ENCODE results near the gene SORCS2.

The SORCS2 gene

DNA sequence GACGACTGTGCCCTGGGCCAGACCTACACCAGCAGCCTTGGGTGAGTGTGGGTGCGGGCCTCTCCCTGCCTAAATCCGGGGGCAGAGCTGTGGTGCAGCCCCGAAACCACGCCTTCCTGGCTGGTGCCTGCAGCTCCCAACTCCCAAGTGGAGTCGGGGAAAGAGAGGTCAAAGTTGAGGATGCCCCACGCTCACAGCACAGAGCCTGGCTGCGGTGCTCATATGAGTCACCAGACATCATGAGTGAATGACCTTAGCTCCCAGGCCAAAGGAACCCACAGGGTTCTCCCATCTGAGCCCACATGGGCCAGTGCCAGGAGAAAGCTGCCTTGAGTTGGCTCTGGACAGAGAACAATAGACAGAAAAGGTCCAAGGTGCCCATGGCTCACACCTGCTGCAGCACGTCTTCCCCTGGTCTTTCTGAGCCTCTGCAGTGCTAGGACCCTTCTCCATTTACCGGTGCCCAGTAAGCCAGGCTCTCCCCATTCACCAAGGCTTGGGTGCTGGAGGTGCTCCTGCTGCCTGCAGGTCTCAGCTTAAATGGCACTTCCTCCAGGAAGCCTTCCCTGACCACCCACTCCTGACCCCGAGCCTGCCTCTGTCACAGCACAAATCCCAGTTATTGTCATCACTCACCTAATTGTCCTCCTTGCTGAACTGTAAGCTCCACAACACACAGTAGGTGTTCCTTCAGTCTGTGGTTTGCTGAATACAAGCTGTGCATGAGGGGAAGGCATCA is 523.1 kb downstream of the SORCS2 start:
- peaks cover 19% of the 10 kb centered on the region for H3K27me3 ChIP-seq (ENCODE audit: insufficient read depth, low read length)
- H3K36me3 ChIP-seq (ENCODE audit: insufficient read depth, low read length), result no peaks in the 10 kb centered on the region
- no peak overlapping the region for H3K4me3 ChIP-seq (ENCODE audit: low read length)
- no peaks in the 10 kb centered on the region for H3K4me1 ChIP-seq (ENCODE audit: insufficient read depth, low read length)
- no peaks in the 10 kb centered on the region for H3K9me3 ChIP-seq (ENCODE audit: low read length)
- no peak overlapping the region for H2AFZ ChIP-seq (ENCODE audit: low read depth, low read length)

DNA sequence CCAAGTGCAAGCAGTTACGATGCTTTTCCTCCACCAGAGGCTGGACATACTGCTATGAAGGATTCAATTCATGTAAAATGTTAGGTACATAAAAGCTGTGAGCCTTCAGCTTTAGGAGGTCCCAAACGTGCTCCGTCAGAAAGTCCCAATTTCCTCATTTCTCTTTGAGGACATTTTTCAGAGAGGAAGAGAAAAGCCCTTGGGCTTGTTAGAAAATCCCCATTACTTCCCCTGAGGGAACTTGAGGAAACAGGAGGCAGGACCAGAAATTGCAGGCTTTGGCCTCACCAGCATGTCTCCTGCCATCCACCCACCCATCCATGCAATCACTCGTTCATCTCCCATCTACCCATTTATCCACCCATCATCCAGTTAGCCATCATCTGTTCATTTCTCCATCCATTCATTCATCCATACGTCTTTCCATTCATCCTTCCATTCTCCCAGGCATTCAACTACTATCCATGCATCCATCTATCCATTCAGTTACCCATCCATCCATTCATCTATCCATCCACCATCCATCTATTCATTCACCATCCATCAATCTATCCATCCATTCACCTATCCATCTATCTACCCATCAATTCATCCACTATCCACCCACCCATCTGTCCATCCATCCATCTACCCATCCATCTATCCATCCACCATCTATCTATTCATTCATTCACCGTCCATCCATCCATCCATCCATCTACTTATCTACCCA is 523.8 kb downstream of the SORCS2 start:
- H3K4me1 ChIP-seq (ENCODE audit: insufficient read depth, low read length), result no peaks in the 10 kb centered on the region
- no peaks in the 10 kb centered on the region for H3K36me3 ChIP-seq (ENCODE audit: insufficient read depth, low read length)
- no peak overlapping the region for H3K4me3 ChIP-seq (ENCODE audit: low read length)
- no peak overlapping the region for H2AFZ ChIP-seq (ENCODE audit: low read depth, low read length)
- H3K27me3 ChIP-seq (ENCODE audit: insufficient read depth, low read length), result peaks cover 20% of the 10 kb centered on the region
- no peaks in the 10 kb centered on the region for H3K9me3 ChIP-seq (ENCODE audit: low read length)

DNA sequence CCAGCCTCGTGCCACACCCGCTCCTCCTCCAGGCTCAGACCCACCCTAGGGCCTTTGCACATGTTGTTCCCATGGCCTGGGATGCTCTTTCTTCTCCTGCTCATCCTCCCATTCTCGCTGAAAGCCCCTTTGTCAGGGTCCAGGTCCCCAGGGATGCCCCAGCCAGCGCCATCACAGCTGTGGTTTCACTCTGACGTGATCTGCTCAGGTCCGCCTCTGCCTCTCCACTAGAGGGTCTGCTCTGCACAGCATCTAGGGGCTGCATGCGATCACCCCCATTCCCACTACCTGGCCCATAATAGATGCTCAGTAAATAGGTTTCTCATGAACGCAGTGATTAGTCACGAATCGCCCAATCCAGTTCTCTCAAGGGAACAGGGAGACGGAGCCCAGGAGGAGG is 524.8 kb downstream of the SORCS2 start:
- no peaks in the 10 kb centered on the region for H3K36me3 ChIP-seq (ENCODE audit: insufficient read depth, low read length)
- no peak overlapping the region for H2AFZ ChIP-seq (ENCODE audit: low read depth, low read length)
- H3K4me3 ChIP-seq (ENCODE audit: low read length), result no peak overlapping the region
- H3K4me1 ChIP-seq (ENCODE audit: insufficient read depth, low read length), result no peaks in the 10 kb centered on the region
- H3K27me3 ChIP-seq (ENCODE audit: insufficient read depth, low read length), result peaks cover 20% of the 10 kb centered on the region
- H3K9me3 ChIP-seq (ENCODE audit: low read length), result no peaks in the 10 kb centered on the region

DNA sequence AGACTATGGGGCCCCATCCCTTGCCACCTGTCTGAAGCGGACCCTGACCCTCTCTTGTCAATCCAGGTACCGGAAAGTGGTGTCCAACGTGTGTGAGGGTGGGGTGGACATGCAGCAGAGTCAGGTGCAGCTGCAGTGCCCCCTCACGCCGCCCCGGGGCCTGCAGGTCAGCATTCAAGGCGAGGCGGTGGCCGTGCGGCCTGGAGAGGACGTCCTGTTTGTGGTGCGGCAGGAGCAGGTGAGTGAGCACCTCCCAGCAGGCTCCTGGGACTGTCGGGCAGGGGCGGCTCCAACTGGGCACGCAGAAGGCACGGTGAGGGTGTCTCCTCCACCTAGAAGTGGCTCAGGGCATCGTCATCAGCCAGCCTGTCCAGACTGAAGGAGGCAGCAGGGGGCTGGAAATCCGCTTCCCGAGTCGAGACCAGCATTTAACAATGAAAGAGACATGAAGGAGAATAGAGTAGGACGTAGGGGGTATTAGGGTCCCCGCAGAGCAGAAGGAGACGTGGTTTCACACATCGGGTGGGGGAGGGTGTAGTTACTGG is 525.7 kb downstream of the SORCS2 start:
- no peak overlapping the region for H3K4me3 ChIP-seq (ENCODE audit: low read length)
- no peak overlapping the region for H2AFZ ChIP-seq (ENCODE audit: low read depth, low read length)
- H3K4me1 ChIP-seq (ENCODE audit: insufficient read depth, low read length), result no peaks in the 10 kb centered on the region
- H3K9me3 ChIP-seq (ENCODE audit: low read length), result no peaks in the 10 kb centered on the region
- no peaks in the 10 kb centered on the region for H3K36me3 ChIP-seq (ENCODE audit: insufficient read depth, low read length)
- peaks cover 20% of the 10 kb centered on the region for H3K27me3 ChIP-seq (ENCODE audit: insufficient read depth, low read length)

DNA sequence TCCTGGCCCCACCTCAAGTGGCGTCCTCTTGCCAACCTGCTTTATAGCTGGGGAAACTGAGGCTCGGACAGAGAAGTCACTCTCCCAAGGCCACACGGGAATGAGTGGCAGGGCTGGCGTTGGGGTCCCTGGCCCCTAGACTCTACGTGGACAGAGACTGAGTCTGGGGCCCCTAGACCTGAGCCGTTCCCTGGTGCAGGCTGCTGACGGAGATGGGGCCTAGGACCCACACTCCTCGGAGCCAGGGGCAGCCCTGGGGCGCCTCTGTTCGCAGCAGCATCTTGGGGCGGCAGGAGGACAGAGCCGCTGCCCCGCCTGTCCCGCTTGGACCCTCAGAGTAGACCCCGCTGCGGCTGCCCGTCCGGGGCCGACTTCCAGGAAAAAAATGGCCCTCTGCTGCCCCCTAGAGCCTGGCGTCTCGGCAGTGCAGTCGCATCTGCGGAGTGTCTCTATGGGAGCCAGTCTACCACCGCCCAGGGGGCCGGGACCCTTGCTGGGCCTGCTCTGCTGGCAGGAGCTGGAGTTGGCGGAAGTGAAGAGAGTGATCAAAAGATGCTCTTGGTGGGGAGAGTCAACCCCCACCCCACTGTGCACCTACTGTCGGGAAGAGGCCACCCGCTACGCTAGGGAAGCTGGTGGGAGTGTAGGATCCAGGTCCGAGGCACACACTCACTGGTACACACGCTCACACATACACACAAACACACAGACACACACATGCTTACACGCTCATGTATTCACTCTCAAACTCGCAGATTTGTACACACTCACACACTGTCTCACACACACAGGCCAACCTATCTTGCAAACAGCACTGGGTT is 527.2 kb downstream of the SORCS2 start:
- Histone ChIP-seq H3K4me1 (ENCODE audit: insufficient read depth, low read length) (no peaks in the 10 kb centered on the region), H3K36me3 (ENCODE audit: insufficient read depth, low read length) (no peaks in the 10 kb centered on the region), H2AFZ (ENCODE audit: low read depth, low read length) (no peak overlapping the region), H3K9me3 (ENCODE audit: low read length) (no peaks in the 10 kb centered on the region), H3K4me3 (ENCODE audit: low read length) (no peak overlapping the region), H3K27me3 (ENCODE audit: insufficient read depth, low read length) (peaks cover 20% of the 10 kb centered on the region)

DNA sequence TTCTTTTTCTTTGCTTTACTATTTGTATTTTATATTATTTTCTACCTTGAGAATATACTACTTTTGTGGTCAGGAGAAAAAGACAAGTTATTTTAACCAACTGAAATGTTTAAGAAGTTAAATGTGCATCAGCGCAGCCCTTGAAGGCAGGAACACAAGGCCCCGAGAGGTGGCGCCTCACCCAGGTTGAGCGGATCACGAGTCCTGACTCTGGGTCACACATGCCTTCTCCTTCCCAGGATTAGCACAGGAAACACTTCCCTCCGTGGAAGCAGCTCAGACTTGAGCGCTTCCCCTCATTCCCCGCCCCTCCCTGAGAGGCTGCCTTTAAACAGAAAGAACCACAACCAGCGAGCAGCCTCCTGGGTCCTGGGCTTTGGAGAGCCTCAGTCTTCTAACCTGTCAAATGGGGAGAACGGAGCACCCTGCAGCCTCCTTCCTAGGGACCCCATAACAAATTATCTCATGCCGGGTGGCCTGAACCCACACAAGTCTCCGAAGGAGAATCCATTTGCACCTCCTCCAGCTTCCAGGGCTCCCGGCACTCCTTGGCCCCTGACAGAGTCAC is 529.7 kb downstream of the SORCS2 start:
- H3K9me3 ChIP-seq (ENCODE audit: low read length), result no peaks in the 10 kb centered on the region
- peaks cover 20% of the 10 kb centered on the region for H3K27me3 ChIP-seq (ENCODE audit: insufficient read depth, low read length)
- no peak overlapping the region for H2AFZ ChIP-seq (ENCODE audit: low read depth, low read length)
- H3K4me1 ChIP-seq (ENCODE audit: insufficient read depth, low read length), result no peaks in the 10 kb centered on the region
- no peaks in the 10 kb centered on the region for H3K36me3 ChIP-seq (ENCODE audit: insufficient read depth, low read length)
- H3K4me3 ChIP-seq (ENCODE audit: low read length), result no peak overlapping the region

DNA sequence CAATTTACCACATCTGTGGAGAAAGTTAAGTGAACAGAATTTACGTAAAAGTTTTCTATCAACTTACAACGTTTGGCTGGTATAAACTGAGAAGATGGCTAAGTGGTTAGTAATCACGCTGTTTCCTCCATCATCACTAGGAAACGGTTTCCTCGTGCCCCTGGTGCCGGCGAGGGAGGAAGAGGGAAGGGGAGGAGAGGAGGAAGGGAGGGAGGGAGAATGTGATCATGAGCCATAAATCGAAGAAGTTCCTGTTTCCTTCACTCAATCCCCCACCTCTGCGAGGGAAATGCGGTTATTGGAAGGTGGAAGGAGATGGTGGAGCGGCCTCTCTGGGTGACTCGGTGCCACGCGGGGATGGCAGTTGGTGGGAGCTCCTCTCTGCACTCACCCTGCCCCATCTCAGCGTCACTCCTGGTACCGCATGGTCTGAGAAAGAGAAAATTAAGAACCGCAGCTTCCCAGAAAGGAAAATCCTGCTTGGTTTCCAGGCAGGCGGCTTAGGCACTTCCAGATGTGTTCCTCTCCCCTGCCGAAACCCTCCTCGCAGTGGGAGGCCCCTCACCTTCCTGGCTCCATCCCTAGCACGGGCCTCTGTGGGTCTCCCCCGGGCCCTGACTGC is 530.5 kb downstream of the SORCS2 start:
- peaks cover 19% of the 10 kb centered on the region for H3K27me3 ChIP-seq (ENCODE audit: insufficient read depth, low read length)
- no peaks in the 10 kb centered on the region for H3K4me1 ChIP-seq (ENCODE audit: insufficient read depth, low read length)
- H2AFZ ChIP-seq (ENCODE audit: low read depth, low read length), result no peak overlapping the region
- H3K36me3 ChIP-seq (ENCODE audit: insufficient read depth, low read length), result no peaks in the 10 kb centered on the region
- no peak overlapping the region for H3K4me3 ChIP-seq (ENCODE audit: low read length)
- H3K9me3 ChIP-seq (ENCODE audit: low read length), result no peaks in the 10 kb centered on the region

DNA sequence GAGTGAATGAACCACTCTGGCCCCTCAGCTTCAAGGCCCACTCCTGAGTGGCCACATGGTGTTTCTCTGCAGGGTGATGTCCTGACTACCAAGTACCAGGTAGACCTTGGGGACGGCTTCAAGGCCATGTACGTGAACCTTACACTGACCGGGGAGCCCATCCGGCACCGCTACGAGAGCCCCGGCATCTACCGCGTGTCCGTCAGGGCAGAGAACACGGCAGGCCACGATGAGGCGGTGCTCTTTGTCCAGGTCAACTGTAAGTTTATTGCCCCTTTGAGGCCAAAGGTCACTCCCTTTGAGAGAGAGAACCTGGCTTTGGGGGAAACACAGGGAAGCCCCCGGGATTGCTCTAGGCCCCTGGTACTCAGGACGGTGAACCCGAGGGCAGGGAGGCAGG is 531.3 kb downstream of the SORCS2 start:
- no peak overlapping the region for H3K4me3 ChIP-seq (ENCODE audit: low read length)
- no peaks in the 10 kb centered on the region for H3K9me3 ChIP-seq (ENCODE audit: low read length)
- no peaks in the 10 kb centered on the region for H3K4me1 ChIP-seq (ENCODE audit: insufficient read depth, low read length)
- no peaks in the 10 kb centered on the region for H3K36me3 ChIP-seq (ENCODE audit: insufficient read depth, low read length)
- H3K27me3 ChIP-seq (ENCODE audit: insufficient read depth, low read length), result peaks cover 15% of the 10 kb centered on the region
- H2AFZ ChIP-seq (ENCODE audit: low read depth, low read length), result no peak overlapping the region

DNA sequence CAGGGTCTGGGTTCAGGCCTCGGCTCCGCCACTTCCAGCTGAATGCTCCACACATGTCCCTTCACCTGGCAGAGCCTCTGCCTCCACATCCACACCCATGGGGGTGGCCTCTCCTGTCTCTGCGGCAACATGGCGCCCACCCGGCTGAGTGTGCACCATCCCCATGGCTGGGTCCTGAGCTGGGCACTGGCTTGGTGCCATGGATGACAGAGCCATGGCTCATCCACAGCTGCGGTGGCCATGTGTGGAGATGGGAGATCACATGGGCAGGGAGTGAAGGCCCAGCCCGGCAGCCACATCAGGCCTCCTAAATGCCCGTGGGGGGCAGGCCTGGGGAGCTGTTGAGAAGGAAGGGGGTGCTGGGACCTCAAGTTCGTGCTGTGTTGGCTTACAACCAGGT is 533.6 kb downstream of the SORCS2 start:
- Histone ChIP-seq H3K4me1 (ENCODE audit: insufficient read depth, low read length) (no peaks in the 10 kb centered on the region), H3K9me3 (ENCODE audit: low read length) (no peaks in the 10 kb centered on the region), H3K27me3 (ENCODE audit: insufficient read depth, low read length) (no peaks in the 10 kb centered on the region), H2AFZ (ENCODE audit: low read depth, low read length) (no peak overlapping the region), H3K4me3 (ENCODE audit: low read length) (no peak overlapping the region), H3K36me3 (ENCODE audit: insufficient read depth, low read length) (no peaks in the 10 kb centered on the region)

DNA sequence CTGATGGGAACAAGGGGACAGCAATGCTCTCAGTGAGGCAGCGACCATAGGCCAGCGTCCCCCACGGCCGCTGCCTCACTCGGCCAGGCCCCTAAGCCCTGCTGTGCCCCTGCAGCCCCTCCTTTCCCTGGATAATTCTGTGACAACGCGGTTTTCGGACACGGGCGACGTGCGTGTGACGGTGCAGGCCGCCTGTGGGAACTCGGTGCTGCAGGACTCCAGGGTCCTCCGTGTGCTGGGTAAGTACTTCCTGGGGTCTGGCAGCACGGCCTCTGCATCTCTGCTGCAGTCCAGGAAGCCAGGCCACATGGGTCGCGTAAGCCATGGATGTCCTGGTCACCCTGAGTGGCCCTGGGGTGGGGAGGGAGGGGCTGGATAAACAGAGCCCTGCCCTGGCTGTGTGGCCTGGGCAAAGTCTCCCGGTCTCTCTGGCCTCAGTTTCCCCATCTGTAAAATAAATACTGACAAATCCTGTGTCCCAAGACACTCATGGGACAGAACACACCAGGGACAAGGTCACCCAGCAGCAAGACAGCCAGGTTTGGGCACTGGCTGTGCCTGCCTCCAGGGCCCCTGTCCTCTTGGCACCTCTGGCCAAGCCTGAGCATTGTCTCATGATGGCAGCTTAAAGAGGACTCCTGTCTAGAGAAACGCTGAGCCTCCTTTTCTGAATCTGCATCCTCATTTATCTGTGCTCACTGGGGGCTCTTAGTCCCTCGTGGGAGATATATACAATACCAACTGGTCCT is 534.5 kb downstream of the SORCS2 start:
- Histone ChIP-seq H3K4me3 (ENCODE audit: low read length) (no peak overlapping the region), H3K27me3 (ENCODE audit: insufficient read depth, low read length) (no peaks in the 10 kb centered on the region), H3K4me1 (ENCODE audit: insufficient read depth, low read length) (no peaks in the 10 kb centered on the region), H2AFZ (ENCODE audit: low read depth, low read length) (no peak overlapping the region), H3K36me3 (ENCODE audit: insufficient read depth, low read length) (no peaks in the 10 kb centered on the region), H3K9me3 (ENCODE audit: low read length) (no peaks in the 10 kb centered on the region)

DNA sequence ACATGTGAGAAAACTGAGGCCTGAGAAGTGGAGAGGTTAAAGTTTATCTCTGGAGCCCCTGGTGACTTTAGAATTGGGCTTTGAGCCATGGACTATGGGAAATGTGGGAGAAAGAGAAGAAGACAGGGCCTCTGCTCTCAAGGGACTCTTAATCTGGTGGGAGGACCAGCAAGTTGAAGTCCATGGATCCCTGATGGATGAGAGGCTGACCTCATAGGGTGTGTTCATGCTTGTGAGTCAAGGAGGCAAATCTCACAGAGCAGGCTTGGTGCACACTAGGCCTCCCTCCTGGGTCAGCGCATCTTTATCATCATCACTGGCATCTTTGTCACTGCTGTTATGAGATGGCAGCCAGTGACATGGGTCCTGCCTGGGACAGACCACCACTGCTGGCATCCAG is 535.4 kb downstream of the SORCS2 start:
- Histone ChIP-seq H3K27me3 (ENCODE audit: insufficient read depth, low read length) (peaks cover 8% of the 10 kb centered on the region), H3K36me3 (ENCODE audit: insufficient read depth, low read length) (no peaks in the 10 kb centered on the region), H3K4me3 (ENCODE audit: low read length) (no peak overlapping the region), H2AFZ (ENCODE audit: low read depth, low read length) (no peak overlapping the region), H3K9me3 (ENCODE audit: low read length) (no peaks in the 10 kb centered on the region), H3K4me1 (ENCODE audit: insufficient read depth, low read length) (no peaks in the 10 kb centered on the region)

DNA sequence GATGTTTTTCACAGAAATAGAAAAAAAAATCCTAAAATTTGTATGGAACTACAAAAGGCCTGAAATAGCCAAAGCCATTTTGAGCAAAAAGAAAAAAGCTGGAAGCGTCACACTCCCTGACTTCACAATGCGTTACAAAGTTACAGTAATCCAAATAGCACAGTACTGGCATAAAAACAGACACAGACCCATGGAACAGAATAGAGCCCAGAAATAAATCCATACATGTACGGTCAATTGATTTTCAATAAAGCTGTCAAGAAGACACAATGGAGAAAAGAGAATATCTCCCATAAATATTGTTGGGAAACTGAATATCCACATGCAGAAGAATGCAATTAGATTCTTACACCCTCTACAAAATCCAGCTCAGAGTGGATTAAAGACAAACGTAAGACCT is 539.1 kb downstream of the SORCS2 start:
- Histone ChIP-seq H3K4me3 (ENCODE audit: low read length) (no peak overlapping the region), H3K36me3 (ENCODE audit: insufficient read depth, low read length) (no peaks in the 10 kb centered on the region), H2AFZ (ENCODE audit: low read depth, low read length) (no peak overlapping the region), H3K4me1 (ENCODE audit: insufficient read depth, low read length) (no peaks in the 10 kb centered on the region), H3K27me3 (ENCODE audit: insufficient read depth, low read length) (peaks cover 22% of the 10 kb centered on the region), H3K9me3 (ENCODE audit: low read length) (no peaks in the 10 kb centered on the region)
